ENCODE data around the gene GRM1.

- TF ChIP-seq GATA2 (IDR thresholded peaks at IDR 0.05; ENCODE audit: low read depth, low read length) (no peak), GATA3 (IDR thresholded peaks at IDR 0.05; ENCODE audit: low read depth, low read length) (no peak)
These were observed 390.7 kb downstream of the GRM1 start for GRCh38 chr6:146419576-146419975.

All from SH-SY5Y (cell line).